HG02943 (cell line): ENCODE measurements around the gene MBTD1.

ENCODE experiments used
- ATAC-seq: cut with Tn5 transposase; IDR thresholded peaks from one replicate; pipeline ENCODE4 v1.9.1; 2021; ENCODE audit warnings: mild to moderate bottlenecking, low read depth, moderate library complexity; ENCODE audit not compliant: unreplicated experiment

Gene MBTD1

GRCh38 chr17:51152766-51153209 lies 107.1 kb downstream of the MBTD1 start:
- no peak for ATAC-seq

- no peak for ATAC-seq
These were observed 108.9 kb downstream of the MBTD1 start for GRCh38 chr17:51150932-51151331.

DNA sequence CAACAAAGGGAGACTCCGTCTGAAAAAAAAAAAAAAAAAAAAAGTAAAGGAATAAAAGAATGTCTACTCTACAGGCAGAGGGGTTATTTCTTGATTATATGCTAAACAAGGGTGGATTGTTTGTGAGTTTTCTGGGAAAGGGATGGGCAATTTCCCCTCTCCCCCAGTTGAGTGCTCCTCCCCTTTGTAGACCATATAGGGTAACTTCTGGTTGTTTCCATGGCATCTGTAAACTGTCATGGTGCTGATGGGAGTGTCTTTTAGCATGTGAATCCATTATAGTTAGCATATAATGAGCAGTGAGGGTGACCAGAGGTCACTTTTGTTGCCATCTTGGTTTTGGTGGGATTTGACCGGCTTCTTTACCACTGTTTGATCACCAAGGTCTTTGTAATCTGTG lies 110.7 kb downstream of the MBTD1 start:
- ATAC-seq: no peak

DNA sequence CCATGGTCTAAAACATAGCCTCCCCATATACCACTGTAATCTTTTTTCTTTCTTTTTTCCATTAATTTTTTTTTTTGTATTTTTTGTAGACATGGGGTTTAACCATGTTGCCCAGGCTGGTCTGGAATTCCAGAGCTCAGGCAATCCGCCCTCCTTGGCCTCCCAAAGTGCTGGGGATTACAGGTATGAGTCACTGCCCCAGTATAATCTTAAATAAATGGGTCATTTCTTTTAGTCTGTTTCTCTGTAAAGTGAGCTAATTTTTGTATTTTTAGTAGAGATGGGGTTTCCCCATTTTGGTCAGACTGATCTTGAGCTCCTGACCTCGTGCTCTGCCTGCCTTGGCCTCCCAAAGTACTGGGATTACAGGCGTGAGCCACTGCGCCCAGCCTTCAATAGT lies 112.2 kb downstream of the MBTD1 start:
- ATAC-seq: no peak

DNA sequence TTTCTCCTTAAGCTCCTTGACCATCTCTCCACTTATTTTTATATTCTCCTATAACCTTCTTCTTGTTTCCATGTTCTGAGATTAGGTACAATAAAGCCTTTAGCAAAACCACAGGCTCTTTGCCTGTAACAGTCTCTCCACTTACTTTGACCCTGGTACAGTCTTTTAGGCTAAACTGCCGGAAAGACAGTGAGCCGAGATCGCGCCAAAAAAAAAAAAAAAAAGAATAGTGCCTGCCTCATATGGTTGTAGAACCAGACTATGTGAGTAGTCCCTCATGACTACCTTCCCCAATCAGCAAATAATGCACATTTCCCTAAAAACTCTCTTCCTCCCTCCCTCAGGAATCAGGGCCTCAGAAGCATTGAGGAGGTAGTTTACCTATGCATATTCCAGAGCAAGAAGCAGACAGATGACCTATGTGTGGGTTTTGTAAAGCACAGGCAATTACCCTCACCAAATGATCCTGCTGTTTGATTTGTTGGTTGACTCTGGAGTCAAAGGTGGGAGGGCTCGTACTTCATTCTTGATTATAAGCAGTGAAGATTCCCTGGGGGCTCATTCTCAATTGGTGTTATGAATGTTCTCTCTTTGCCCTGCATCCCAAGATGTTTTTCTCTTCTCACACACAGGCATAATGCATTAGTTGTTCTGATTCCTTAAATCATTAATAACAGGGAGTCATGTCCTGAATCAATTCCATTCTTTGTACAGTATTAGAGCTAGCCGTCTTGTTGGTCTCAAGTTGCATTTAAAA lies 115.4 kb downstream of the MBTD1 start:
- no peak for ATAC-seq

DNA sequence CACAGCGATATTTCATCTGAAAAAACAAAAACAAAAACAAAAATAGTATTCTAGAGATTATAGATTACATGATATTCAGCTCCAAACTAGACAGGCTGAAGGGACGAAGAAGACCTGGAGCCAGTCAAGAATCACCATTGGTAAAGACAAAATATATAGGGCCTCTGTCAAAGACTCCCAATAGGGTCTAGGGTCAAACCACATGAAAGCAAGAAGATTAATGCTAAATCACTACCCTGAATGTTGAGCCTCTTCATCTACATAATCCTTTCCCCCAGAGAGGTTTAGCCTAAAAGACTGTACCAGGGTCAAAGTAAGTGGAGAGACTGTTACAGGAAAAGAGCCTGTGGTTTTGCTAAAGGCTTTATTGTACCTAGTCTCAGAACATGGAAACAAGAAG lies 117.3 kb downstream of the MBTD1 start:
- no peak for ATAC-seq

DNA sequence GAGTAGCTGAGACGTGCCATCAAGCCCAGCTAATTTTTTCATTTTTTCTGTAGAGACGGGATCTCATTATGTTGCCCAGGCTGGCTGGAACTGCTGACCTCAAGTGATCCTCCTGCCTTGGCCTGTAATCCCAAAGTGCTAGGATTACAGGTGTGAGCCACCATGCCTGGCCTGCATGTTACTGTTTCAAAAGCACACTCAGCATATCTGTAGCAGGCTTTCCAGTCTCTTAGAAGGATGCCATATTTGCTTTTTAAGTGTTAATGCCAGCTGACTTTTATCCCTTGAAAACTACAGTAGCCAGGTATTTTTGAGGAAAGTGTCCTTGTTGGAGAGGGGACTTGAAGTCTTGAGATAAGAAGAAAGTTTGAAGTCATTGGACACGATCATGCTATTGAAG lies 123.9 kb downstream of the MBTD1 start:
- ATAC-seq: no peak

DNA sequence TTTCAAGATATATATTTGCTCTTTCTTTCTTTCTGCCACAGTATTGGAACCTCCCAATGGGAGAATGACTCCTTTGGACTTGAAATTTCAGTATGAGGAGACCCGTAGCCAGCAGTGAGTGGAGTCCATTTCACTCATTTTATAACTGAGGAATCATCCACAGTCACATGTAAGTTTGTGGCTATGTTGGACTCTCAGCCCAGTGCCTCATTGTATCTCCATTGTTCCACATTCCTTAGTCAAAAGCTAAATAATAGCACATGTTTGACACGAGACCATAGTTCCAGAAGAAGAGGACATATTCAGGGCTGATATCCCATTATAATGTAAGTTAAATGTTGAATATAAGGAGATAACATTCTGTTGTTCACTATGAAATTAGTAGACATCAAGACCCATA lies 126.5 kb downstream of the MBTD1 start:
- no peak for ATAC-seq

DNA sequence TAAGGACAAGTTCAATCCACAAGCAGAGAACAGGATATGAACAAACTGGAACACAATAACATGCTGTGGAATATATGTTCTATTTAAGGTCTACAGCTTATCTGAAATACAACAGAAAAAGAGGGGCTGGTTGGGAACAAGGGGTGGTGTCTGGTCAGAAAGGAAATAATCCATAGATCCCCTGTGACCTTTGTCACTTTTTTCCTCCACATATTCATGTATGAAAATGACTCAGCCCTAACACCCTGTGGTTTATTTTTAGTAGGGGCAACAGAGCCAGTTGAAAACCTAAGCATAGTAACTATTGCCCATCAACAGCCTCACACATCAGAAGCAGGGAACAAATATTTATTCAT lies 126.9 kb downstream of the MBTD1 start:
- peak; percentile 69 for ATAC-seq

- no peak for ATAC-seq
These were observed 131.8 kb downstream of the MBTD1 start for GRCh38 chr17:51128076-51128475.
